Ectodermal cell (in vitro differentiated cells): Measurements from ENCODE around the gene PABPC3. TPM values are rescaled to one million over a fixed set of nuclear protein-coding genes. Genes with fewer than 3 reads are reported as not detected.

Experiments used
- H3K27ac ChIP-seq: 2 replicates; pipeline ENCODE4 v1.7.0; 2013; ENCODE audit warnings: mild to moderate bottlenecking, low read depth, low read length; ENCODE audit not compliant: insufficient read depth, poor library complexity, severe bottlenecking
- H3K27me3 ChIP-seq: 2 replicates; pipeline ENCODE4 v1.7.0; 2013; ENCODE audit warnings: mild to moderate bottlenecking, low read length; ENCODE audit not compliant: insufficient read depth, control insufficient read depth, poor library complexity, severe bottlenecking
- H3K36me3 ChIP-seq: one replicate; pipeline ENCODE4 v1.7.0; 2013; ENCODE audit warnings: low read length; ENCODE audit not compliant: control insufficient read depth, insufficient read depth
- H3K4me1 ChIP-seq: one replicate; pipeline ENCODE4 v1.7.0; 2013; ENCODE audit warnings: low read length; ENCODE audit not compliant: control insufficient read depth, insufficient read depth
- H3K4me3 ChIP-seq: 2 replicates; pipeline ENCODE4 v1.7.0; 2013; ENCODE audit warnings: low read depth, low read length, control low read depth; ENCODE audit not compliant: insufficient read depth
- H3K9me3 ChIP-seq: 2 replicates; pipeline ENCODE4 v1.7.0; 2013; ENCODE audit warnings: mild to moderate bottlenecking, low read length, moderate library complexity; ENCODE audit not compliant: control insufficient read depth
- WGBS, 2 experiments: methylation state at CpG; one replicate each; pipeline ENCODE4 v1.1.7; 2013; ENCODE audit warnings: missing lambda C conversion rate in 2 of 2; 5-methylcytosine and 5-hydroxymethylcytosine counted together
- polyA plus RNA-seq, 4 experiments: library from polyadenylated mRNA; stranded (reverse); fragments of 50-300 nt; gene quantifications; one replicate each; pipeline ENCODE4 v1.2.3, GENCODE V29; 2013

Gene PABPC3
- polyA plus RNA-seq (2013, experiment 1 of 4), result 0.44 TPM
- 0.50 TPM for polyA plus RNA-seq (2013, experiment 2 of 4)
- polyA plus RNA-seq (2013, experiment 3 of 4), result 0.48 TPM
- 0.69 TPM for polyA plus RNA-seq (2013, experiment 4 of 4)

- H3K36me3 ChIP-seq, result no peaks in the 10 kb centered on the region
- no peak within 1 kb of the TSS for H3K27ac ChIP-seq
- WGBS, 2 experiments, result 95% methylated on average over 50 of the region's 50 CpGs
- no peaks in the 10 kb centered on the region for H3K9me3 ChIP-seq
- no peaks in the 10 kb centered on the region for H3K4me1 ChIP-seq
- no peak within 1 kb of the TSS for H3K4me3 ChIP-seq
- H3K27me3 ChIP-seq, result no peaks in the 10 kb centered on the region
These were observed at the start of gene PABPC3 for GRCh38 chr13:25095851-25096453. Gene PABPC3 (plus strand): TSS chr13:25096136. CDS start chr13:25096199, 63 bp downstream.

- Histone ChIP-seq H3K9me3 (no peaks in the 10 kb centered on the region), H3K36me3 (no peaks in the 10 kb centered on the region), H3K27ac (no peak overlapping the region), H3K4me3 (peak overlapping the region; percentile 50), H3K27me3 (peaks cover 20% of the 10 kb centered on the region), H3K4me1 (no peaks in the 10 kb centered on the region)
- 16 to 17% methylated on average over 21 to 24 of the region's 24 CpGs for WGBS, 2 experiments
These were observed 49.5 kb upstream of the PABPC3 start for GRCh38 chr13:25046274-25046984.

DNA sequence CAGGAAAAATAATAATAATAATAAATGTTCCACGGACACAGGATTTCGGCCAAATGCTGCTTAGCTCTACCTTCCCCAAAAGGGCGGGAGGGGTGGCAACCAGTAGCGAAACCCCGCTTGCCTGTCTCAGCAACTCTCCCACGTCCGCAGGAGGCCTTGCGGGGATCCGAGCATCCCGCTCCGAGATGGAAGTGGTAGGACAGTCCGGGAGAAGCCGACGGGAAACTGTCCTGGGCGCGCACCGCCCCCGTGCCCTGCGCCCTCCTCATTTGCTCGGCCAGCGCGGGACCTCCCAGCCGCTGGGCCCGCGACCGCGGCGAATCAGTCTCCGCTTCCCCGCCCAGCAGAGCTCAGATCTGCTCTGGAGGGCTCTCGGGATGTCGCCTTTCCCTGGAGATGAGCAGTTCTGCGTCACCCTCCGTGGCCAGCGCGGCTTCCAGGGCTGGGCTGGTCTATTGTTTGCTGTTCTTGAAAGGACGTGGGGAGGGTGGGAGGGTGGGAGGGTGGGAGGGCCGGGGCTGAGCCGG lies 48.9 kb upstream of the PABPC3 start:
- H3K27me3 ChIP-seq, result peaks cover 20% of the 10 kb centered on the region
- H3K4me1 ChIP-seq, result no peaks in the 10 kb centered on the region
- H3K36me3 ChIP-seq, result no peaks in the 10 kb centered on the region
- 0% methylated on average over 39 of the region's 39 CpGs for WGBS, 2 experiments
- H3K4me3 ChIP-seq, result peak overlapping the region; percentile 50
- H3K9me3 ChIP-seq, result no peaks in the 10 kb centered on the region
- no peak overlapping the region for H3K27ac ChIP-seq

- H3K4me3 ChIP-seq, result no peak overlapping the region
- WGBS, 2 experiments, result 86% methylated on average over 1 of the region's 1 CpG; no CpG with 5 or more reads in 1 of the 2 experiments
These were observed 44.9 kb upstream of the PABPC3 start for GRCh38 chr13:25051065-25051464.

DNA sequence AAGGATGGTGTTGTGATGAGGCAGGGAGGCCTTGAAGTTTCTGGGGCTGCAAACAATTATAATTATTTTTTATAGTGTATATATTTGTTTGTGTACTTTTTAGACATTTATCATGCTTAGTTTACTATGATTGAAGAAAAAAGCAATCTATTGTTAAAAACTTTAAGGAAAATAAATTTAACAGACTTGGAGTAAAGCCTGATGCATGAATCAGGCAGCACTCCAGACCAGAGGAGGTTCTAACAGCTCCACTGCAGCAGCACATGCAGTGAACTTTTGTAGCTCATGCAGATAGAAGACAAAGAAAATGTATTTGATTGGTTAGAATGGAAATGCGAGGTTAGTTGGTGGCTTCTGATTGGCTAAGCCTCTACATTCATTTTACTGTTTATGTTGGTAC lies 36.8 kb upstream of the PABPC3 start:
- Histone ChIP-seq H3K27ac (no peak overlapping the region), H3K9me3 (no peaks in the 10 kb centered on the region), H3K4me1 (no peaks in the 10 kb centered on the region), H3K4me3 (no peak overlapping the region), H3K27me3 (no peaks in the 10 kb centered on the region), H3K36me3 (no peaks in the 10 kb centered on the region)
- WGBS, 2 experiments, result 88 to 96% methylated on average over 1 of the region's 1 CpG

More at GRCh38 chr13:25051065-25051464, 44.9 kb upstream of the PABPC3 start:
- Histone ChIP-seq H3K9me3 (no peaks in the 10 kb centered on the region), H3K36me3 (no peaks in the 10 kb centered on the region), H3K4me1 (no peaks in the 10 kb centered on the region), H3K27ac (no peak overlapping the region), H3K27me3 (peaks cover 8% of the 10 kb centered on the region)

GRCh38 chr13:25059958-25060357 lies 36.0 kb upstream of the PABPC3 start:
- Histone ChIP-seq H3K27ac (no peak overlapping the region), H3K4me3 (no peak overlapping the region), H3K36me3 (no peaks in the 10 kb centered on the region), H3K4me1 (no peaks in the 10 kb centered on the region), H3K27me3 (no peaks in the 10 kb centered on the region), H3K9me3 (no peaks in the 10 kb centered on the region)
- WGBS, 2 experiments, result 78 to 81% methylated on average over 7 of the region's 7 CpGs

DNA sequence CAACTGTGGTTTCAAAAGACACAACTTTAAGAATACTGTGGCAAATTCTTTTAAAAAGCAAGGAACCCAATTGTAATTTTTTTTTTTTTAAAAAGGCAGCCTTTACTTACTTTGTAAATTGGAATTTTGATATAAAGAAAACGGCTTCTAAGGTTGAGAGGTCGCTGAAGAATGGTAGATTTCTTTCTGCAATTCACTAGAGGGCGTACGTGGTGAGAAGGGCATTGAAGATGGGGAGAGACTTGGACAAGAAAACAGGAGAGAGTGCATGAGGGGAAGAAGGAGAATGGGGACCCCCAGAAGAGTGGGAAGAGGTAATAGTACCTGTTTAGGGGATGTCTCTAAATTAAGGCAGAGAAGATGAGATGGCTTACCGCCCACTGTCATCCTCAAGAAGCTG lies 33.5 kb upstream of the PABPC3 start:
- H3K4me3 ChIP-seq, result no peak overlapping the region
- H3K27ac ChIP-seq, result no peak overlapping the region
- 81% methylated on average over 5 of the region's 5 CpGs for WGBS, 2 experiments
- no peaks in the 10 kb centered on the region for H3K9me3 ChIP-seq
- H3K27me3 ChIP-seq, result no peaks in the 10 kb centered on the region
- no peaks in the 10 kb centered on the region for H3K36me3 ChIP-seq
- no peaks in the 10 kb centered on the region for H3K4me1 ChIP-seq

GRCh38 chr13:25064396-25064795 lies 31.5 kb upstream of the PABPC3 start:
- Histone ChIP-seq H3K27me3 (no peaks in the 10 kb centered on the region), H3K4me3 (no peak overlapping the region), H3K9me3 (no peaks in the 10 kb centered on the region), H3K27ac (no peak overlapping the region), H3K36me3 (no peaks in the 10 kb centered on the region), H3K4me1 (no peaks in the 10 kb centered on the region)

GRCh38 chr13:25065974-25066770 lies 29.8 kb upstream of the PABPC3 start:
- Histone ChIP-seq H3K4me3 (no peak overlapping the region), H3K27me3 (no peaks in the 10 kb centered on the region), H3K4me1 (no peaks in the 10 kb centered on the region), H3K27ac (no peak overlapping the region), H3K36me3 (no peaks in the 10 kb centered on the region), H3K9me3 (no peaks in the 10 kb centered on the region)
- WGBS, 2 experiments, result 96 to 97% methylated on average over 6 to 8 of the region's 8 CpGs

- H3K4me3 ChIP-seq, result no peak overlapping the region
- no peaks in the 10 kb centered on the region for H3K36me3 ChIP-seq
- no peaks in the 10 kb centered on the region for H3K9me3 ChIP-seq
- H3K27ac ChIP-seq, result no peak overlapping the region
- no peaks in the 10 kb centered on the region for H3K27me3 ChIP-seq
- WGBS, 2 experiments, result 44 to 45% methylated on average over 3 of the region's 3 CpGs
- H3K4me1 ChIP-seq, result no peaks in the 10 kb centered on the region
These were observed 28.9 kb upstream of the PABPC3 start for GRCh38 chr13:25067064-25067463.
